HepG2 (cell line): ENCODE measurements around the gene ELMO2. TPM values are rescaled to one million over a fixed set of nuclear protein-coding genes. Genes with fewer than 3 reads are reported as not detected.

Experiments used
- ATF2 ChIP-seq: sonication (generic); formaldehyde crosslinking; IDR thresholded peaks from 2 replicates; pipeline ENCODE4 v1.4.0; 2020; ENCODE audit warnings: missing genetic modification reagents
- GATAD1 ChIP-seq: IDR thresholded peaks from 2 replicates; pipeline ENCODE4 v1.6.1; 2016; ENCODE audit warnings: missing genetic modification reagents, missing compliant biosample characterization
- MED1 ChIP-seq: sonication (generic); formaldehyde crosslinking; IDR thresholded peaks from 2 replicates; pipeline ENCODE4 v1.4.0; 2020; ENCODE audit warnings: missing genetic modification reagents
- MLLT10 ChIP-seq: sonication (generic); formaldehyde crosslinking; IDR thresholded peaks from 2 replicates; pipeline ENCODE4 v1.4.0; 2020; ENCODE audit warnings: missing genetic modification reagents
- NFKBIZ ChIP-seq: IDR thresholded peaks from 2 replicates; pipeline ENCODE4 v1.6.1; 2018; ENCODE audit warnings: missing genetic modification reagents, missing compliant biosample characterization
- POLR2AphosphoS5 ChIP-seq: IDR thresholded peaks from 2 replicates; pipeline ENCODE4 v1.6.1; 2012; ENCODE audit warnings: low read depth, low read length
- POLR2G ChIP-seq: fragments of 200-400 bp; formaldehyde crosslinking; IDR thresholded peaks from 2 replicates; pipeline ENCODE4 v1.6.1; 2018; ENCODE audit warnings: mild to moderate bottlenecking, low read depth, low read length, moderate library complexity
- SNAPC5 ChIP-seq: sonication (generic); formaldehyde crosslinking; IDR thresholded peaks from 2 replicates; pipeline ENCODE4 v1.8.1; 2023; ENCODE audit warnings: mild to moderate bottlenecking, missing genetic modification reagents, borderline replicate concordance
- ZFYVE20 ChIP-seq: sonication (generic); formaldehyde crosslinking; IDR thresholded peaks from 2 replicates; pipeline ENCODE4 v1.8.0; 2023; ENCODE audit warnings: low read depth, mild to moderate bottlenecking, moderate library complexity, missing genetic modification reagents, borderline replicate concordance
- ZNF296 ChIP-seq: sonication (generic); formaldehyde crosslinking; conservative IDR thresholded peaks from 2 replicates; pipeline ENCODE4 v1.5.0; 2020; ENCODE audit warnings: mild to moderate bottlenecking, missing genetic modification reagents
- ZNF331 ChIP-seq: sonication (generic); formaldehyde crosslinking; IDR thresholded peaks from 2 replicates; pipeline ENCODE4 v1.4.0; 2020; ENCODE audit warnings: missing genetic modification reagents
- ZNF430 ChIP-seq: sonication (generic); formaldehyde crosslinking; IDR thresholded peaks from 2 replicates; pipeline ENCODE4 v1.9.0; 2021; ENCODE audit warnings: mild to moderate bottlenecking, missing genetic modification reagents
- ZNF644 ChIP-seq: IDR thresholded peaks from 2 replicates; pipeline ENCODE4 v1.6.1; 2016; ENCODE audit warnings: low read depth
- ZNF646 ChIP-seq: sonication (generic); formaldehyde crosslinking; IDR thresholded peaks from 2 replicates; pipeline ENCODE4 v1.9.0; 2021; ENCODE audit warnings: mild to moderate bottlenecking, missing genetic modification reagents
- polyA plus RNA-seq, 8 experiments: library from polyadenylated mRNA; depleted of rRNA in 3 of 8; stranded (reverse) in 7 of 8; unstranded in 1 of 8; fragments of >200 nt; fragmentation: Illumina TruSeq in 4 of 8; extraction: Trizol in 4 of 8; gene quantifications; 2 replicates each; pipeline versions ENCODE4 v1.2.1 to v1.2.3, GENCODE V29; 2011 to 2016; ENCODE audit warnings: low read depth in 4 of 8, missing spikeins in 1 of 8, mixed read lengths in 1 of 8; ENCODE audit not compliant: insufficient read depth in 1 of 8
- total RNA-seq, 5 experiments: library from RNA; depleted of rRNA; stranded (reverse); fragments of >200 nt; fragmentation: Illumina TruSeq; extraction: Trizol; gene quantifications; 2 replicates each; pipeline ENCODE4 v1.2.3, GENCODE V29; 2016; ENCODE audit warnings: low read depth in 1 of 5
- TF ChIP-seq, protein P1 (sequence below): sonication (generic); formaldehyde crosslinking; IDR thresholded peaks from 2 replicates; pipeline ENCODE4 v1.5.1; 2020; ENCODE audit warnings: mild to moderate bottlenecking, missing genetic modification reagents, moderate library complexity

ELMO2 gene
- total and polyA plus RNA-seq, 2 of the 13 experiments (the other 11 are each of a cell fraction or from before 2014, with no cell fraction given) = 30.6 to 35.7 TPM

DNA sequence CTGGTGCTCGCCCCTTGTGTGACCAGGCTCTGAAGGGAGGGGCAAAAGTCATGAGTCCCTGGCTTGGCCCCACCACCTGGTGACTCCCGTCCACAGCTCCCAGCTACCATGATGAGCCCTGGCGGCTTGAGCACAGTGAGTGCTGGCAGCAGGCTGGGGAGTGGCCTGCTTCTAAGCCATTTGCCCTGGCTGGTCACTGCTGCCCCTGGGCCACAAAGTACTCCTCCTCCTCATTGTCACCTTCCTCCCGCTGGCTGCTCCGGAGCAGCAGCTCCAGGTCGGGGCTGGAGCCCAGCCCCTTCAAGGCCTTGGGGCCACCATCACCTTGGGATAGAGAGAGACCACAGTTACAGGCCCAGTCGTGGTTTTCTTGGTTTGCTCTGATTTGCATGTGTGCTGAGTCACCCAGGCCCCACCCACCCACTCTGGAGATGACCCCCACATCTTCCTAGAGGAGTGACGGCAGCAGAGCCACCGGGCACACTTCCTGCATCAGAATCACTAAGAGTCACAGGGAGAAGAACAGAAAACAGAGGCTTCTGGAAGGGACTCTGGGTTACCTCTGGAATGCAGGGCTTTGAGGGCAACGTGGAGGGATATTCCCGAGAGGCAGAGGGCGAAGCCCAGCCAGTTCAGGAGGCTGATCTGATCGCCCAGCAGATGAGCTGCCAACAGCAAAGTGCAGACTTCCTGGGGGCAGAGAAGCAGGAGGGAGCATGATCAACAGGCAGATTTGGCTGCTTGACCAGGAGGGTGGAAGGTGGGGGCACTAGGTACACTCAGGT is 56.0 kb downstream of the ELMO2 start (continued):
- TF ChIP-seq ZNF331 (CRISPR knock-in tag) (no peak), ZNF296 (CRISPR knock-in tag) (no peak), ZFYVE20 (CRISPR knock-in tag) (no peak), GATAD1 (CRISPR knock-in tag) (no peak), NFKBIZ (CRISPR knock-in tag) (no peak), ATF2 (no peak), ZNF644 (no peak), ZNF430 (CRISPR knock-in tag) (peak; percentile 33; the same call in 1 of the 2 replicates), SNAPC5 (CRISPR knock-in tag) (no peak), MED1 (CRISPR knock-in tag) (no peak), POLR2G (0 out of 2 replicates have a peak, but pooled peaks have one; percentile 1), ZNF646 (CRISPR knock-in tag) (no peak), POLR2AphosphoS5 (no peak), MLLT10 (CRISPR knock-in tag) (no peak)
- TF ChIP-seq, protein P1, sequence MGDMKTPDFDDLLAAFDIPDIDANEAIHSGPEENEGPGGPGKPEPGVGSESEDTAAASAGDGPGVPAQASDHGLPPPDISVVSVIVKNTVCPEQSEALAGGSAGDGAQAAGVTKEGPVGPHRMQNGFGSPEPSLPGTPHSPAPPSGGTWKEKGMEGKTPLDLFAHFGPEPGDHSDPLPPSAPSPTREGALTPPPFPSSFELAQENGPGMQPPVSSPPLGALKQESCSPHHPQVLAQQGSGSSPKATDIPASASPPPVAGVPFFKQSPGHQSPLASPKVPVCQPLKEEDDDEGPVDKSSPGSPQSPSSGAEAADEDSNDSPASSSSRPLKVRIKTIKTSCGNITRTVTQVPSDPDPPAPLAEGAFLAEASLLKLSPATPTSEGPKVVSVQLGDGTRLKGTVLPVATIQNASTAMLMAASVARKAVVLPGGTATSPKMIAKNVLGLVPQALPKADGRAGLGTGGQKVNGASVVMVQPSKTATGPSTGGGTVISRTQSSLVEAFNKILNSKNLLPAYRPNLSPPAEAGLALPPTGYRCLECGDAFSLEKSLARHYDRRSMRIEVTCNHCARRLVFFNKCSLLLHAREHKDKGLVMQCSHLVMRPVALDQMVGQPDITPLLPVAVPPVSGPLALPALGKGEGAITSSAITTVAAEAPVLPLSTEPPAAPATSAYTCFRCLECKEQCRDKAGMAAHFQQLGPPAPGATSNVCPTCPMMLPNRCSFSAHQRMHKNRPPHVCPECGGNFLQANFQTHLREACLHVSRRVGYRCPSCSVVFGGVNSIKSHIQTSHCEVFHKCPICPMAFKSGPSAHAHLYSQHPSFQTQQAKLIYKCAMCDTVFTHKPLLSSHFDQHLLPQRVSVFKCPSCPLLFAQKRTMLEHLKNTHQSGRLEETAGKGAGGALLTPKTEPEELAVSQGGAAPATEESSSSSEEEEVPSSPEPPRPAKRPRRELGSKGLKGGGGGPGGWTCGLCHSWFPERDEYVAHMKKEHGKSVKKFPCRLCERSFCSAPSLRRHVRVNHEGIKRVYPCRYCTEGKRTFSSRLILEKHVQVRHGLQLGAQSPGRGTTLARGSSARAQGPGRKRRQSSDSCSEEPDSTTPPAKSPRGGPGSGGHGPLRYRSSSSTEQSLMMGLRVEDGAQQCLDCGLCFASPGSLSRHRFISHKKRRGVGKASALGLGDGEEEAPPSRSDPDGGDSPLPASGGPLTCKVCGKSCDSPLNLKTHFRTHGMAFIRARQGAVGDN = peak; percentile 31
